Hematopoietic multipotent progenitor cell treated with erythropoietin and hydrocortisone succinate and interleukin-3 and kit ligand, for 8 days (in vitro differentiated cells): ENCODE measurements around the gene C1QTNF4.
A peak's percentile ranks its signal among the peaks of the same experiment; 100 is the strongest.
"Not testable (repeated sequence)": the region's sequence is repeated elsewhere in the genome, so short reads cannot be mapped to it uniquely, and the experiment has no call there.

Source experiments
- DNase-seq: peaks from one replicate; pipeline ENCODE4 v3.0.0-alpha.2; 2015

Gene C1QTNF4

GRCh38 chr11:47593934-47594855 is at the start of gene C1QTNF4:
Gene C1QTNF4 (minus strand): TSS chr11:47594411. CDS start chr11:47590810, 3,601 bp downstream.
- no peak for DNase-seq

- DNase-seq = peak; percentile 98
Observed at GRCh38 chr11:47642099-47642855, 48.1 kb upstream of the C1QTNF4 start, which contains the start of gene MTCH2. Gene MTCH2 (minus strand): TSS chr11:47642559. CDS start chr11:47642465, 94 bp downstream.

DNA sequence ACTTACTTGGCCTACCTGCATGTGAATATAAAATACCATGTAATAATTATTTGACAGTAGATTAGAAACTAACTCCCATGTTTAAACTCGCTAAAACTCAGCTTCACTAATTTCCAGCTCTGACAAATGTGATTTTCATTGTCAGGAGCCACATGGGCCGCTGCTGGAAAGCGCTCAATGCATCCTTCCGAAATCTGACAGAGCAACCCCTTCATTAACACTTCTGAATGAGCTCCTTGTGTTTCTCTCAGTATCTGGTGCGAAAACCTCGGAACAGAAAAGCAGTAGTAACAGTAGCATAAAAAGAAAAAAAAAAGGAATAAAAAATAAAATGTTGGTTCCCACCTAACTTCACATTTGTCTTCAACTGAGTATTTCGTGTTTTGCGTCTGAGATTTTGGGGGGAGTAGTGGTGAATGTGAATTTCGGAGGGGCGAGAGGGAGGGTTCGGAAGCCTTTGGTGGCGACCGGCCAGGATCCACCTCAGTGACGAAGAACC is 47.4 kb upstream of the C1QTNF4 start:
- DNase-seq = peak; percentile 13

DNA sequence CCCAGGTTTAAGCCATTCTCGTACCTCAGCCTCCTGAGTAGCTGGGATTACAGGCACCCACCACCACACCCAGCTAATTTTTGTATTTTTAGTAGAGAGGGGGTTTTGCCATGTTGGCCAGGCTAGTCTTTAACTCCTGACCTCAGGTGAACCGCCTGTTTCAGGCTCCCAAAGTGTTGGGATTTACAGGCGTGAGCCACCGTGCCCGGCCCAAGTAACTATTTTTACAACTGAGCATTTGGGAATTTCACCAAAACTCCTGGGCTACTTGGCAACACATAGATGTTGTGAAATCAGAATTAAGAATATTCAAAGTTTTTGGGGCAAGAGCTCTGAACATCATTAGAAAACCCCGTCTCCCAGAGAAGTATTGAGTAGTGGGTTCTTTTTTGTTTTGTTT is 46.3 kb upstream of the C1QTNF4 start:
- DNase-seq = not testable (repeated sequence)

DNA sequence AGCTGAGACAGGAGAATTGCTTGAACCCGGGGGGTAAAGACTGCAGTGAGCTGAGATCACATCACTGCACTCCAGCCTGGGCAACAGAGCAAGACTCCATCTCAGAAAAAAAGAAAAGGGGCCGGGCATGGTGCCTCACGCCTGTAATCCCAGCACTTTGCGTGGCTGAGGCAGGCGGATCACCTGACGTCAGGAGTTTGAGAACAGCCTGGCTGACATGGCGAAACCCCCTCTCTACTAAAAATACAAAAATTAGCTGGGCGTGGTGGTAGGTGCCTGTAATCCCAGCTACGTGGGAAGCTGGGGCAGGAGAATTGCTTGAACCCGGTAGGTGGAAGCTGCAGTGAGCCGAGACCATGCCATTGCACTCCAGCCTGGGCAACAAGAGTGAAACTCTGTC is 42.1 kb upstream of the C1QTNF4 start:
- not testable (repeated sequence) for DNase-seq

DNA sequence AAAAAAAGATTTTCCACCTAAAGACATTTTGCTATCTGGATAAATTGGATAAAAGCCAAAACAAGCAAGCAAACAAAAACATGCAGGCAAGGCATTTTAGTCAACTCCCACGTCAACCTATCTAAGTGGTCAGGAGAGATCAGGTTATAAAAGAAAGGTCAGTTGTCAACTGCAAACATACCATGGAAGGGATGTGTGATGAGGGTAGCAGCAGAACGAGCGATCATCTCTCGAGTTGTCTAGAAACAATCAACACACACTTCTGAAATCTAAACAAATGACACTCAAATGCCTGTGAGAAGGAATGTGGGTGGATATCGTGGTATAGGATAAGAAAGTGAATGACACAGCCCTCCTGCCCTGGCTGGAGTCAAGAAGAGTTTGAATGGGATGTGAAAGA is 37.3 kb upstream of the C1QTNF4 start:
- DNase-seq = no peak

- no peak for DNase-seq
Observed at GRCh38 chr11:47628026-47628425, 33.8 kb upstream of the C1QTNF4 start.

DNA sequence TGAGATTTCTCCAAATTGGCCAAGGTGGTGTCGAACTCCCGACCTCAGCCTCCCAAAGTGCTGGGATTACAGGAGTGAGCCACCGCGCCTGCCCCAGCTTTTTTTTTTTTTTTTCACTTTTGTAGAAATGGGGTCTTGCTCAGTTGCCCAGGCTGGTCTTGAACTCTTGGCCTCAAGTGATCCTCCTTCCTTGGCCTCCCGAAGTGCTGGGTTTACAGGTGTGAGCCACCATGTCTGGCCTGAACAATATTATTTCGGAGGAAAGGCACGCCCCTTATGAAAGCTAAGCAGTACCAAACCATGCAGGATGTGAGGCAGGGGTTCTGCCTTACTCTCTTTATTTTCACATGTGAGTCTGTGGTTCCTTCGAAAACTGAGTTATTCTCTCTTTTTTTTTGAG is 32.0 kb upstream of the C1QTNF4 start:
- no peak for DNase-seq

- DNase-seq = no peak
Observed at GRCh38 chr11:47620836-47621378, 26.7 kb upstream of the C1QTNF4 start.

DNA sequence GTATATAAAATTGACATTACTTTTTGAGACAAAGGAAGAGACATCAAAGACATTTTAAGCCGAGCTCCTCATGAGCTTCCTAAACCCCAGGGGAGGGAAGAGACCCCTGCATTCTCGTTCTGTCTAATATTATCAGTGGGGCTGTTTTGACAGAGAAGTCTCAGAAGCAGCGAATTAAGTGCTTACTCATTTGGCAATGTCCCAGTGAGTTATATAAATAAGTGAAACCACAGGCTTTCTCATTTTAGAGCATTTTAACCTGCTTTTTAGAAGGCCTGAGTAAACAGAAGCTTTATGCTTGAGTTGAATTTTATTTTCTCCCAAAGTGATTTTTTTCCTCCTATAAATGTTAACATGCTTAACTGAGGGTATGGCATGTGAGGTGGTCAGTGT is 23.2 kb upstream of the C1QTNF4 start:
- DNase-seq = no peak

GRCh38 chr11:47616726-47617416 is 22.7 kb upstream of the C1QTNF4 start:
- DNase-seq = peak; percentile 69

DNA sequence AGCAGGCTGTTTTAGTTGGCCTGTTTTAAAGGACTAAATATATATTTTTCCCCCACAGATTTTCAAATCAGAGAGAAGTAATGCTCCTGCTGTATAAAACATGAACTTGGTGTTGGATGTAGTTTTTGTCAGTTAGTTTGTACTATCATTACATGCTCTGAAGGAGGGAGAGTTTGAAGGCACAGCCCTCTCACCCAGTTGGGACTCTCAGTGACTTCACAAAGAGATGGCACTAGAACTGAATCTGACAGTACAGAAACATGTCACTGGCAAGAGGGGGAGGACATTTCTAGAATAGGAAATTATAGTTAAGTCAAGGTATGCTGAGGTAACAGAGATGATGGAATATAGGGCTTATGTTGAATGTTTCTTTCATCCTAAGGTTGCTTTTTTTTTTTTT is 21.0 kb upstream of the C1QTNF4 start:
- no peak for DNase-seq

GRCh38 chr11:47611348-47611794 is 17.2 kb upstream of the C1QTNF4 start:
- DNase-seq = no peak

DNA sequence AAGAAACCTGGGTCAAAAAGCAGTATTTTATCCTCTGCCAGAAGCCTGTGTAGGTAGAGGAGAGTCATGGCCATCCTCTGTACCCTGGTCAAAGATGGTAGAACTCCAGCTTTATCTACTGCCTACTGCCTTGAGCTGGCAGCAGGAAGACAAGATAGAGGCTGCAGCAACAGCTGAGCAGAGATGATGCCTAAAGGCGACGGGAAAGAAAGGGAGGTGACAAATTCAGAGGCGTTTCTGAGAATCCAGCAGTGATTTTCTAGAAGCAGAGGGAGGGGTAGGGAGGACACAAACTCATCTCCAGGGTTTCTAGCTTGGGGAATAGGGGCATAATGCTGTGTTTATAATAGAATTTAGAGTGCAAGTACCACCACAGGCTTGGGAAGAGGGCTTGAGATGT is 15.5 kb upstream of the C1QTNF4 start:
- DNase-seq = peak; percentile 90

- no peak for DNase-seq
Observed at GRCh38 chr11:47607380-47607779, 13.2 kb upstream of the C1QTNF4 start.

DNA sequence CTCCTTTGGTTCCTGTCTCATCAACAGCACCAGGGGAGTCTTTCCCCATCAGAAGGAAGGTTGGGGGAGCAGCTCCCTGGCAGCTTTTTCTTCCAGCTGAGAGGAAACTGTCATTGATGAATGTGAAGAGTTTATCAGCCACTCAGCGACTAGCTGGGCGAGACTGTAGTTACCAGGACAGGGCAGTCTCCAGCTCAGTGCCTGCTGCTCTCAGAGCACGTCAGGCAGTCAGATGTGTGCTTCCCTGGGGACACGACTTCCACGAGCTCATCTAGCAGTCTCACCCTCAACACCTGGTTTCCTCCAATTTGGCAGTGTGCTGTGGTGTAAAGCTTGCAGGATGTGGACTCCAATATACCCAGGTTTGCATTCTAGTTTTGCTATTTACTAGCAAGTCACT is 12.5 kb upstream of the C1QTNF4 start:
- DNase-seq = no peak

- DNase-seq = no peak
Observed at GRCh38 chr11:47605921-47606320, 11.7 kb upstream of the C1QTNF4 start.

DNA sequence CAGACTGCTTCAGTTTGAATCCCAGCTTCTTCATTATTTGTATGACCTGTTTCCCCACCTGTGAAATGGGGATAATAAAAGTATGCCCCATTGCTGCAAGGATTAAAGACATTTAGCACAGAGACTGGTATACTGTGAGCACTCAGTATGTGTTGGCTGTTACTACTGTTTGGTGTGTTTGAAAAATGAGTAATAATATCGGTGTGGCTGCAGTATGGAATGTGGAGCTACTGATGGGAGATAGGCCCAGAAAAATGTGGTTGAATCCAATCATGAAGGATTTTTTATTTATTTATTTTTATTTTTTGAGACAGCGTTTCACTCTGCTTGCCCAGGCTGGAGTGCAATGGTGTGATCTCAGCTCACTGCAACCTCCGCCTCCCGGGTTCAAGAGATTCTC is 9.1 kb upstream of the C1QTNF4 start:
- no peak for DNase-seq

DNA sequence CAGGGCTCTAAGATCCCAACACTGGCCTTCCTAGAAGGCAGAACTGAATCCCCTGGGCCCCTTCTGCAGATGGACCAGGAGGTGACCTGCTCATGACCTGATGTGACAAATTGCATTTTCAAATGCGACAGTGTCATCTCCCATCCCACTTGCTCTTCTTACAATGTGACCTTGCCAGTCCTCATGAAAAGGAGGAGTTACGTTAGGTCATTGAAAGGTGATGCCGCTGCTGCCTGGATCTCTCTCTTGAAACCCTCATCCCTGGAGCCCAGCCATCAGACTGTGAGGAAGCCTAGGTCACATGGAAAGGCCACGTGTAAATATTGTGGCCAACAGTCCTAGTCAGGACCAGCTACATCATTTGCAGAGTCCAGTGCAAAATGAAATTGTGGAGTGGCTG is 5.7 kb upstream of the C1QTNF4 start:
- no peak for DNase-seq

- DNase-seq = no peak
Observed at GRCh38 chr11:47595967-47596366, 1.8 kb upstream of the C1QTNF4 start.

DNA sequence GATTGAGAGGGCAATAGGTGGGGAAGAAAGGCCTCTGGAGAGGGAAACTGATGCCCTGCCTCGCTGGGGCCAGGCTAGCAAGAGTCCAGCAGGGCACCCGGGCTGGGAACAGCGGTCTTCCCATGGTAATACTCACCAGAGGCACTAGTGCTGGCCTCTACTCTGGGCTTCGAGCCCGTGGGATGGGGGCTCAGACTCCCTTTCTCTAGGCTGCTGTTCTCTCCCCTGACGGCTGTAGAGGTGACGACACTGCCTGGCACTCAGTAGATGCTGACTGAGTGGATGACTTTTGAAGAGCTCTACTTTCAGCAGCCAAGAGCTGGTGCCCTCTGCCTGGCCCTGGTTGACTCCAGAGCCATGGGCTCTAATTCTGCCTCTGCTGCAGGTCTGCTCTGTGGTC is 818 bp upstream of the C1QTNF4 start:
- no peak for DNase-seq

GRCh38 chr11:47593492-47593933 is 698 bp downstream of the C1QTNF4 start:
- no peak for DNase-seq

DNA sequence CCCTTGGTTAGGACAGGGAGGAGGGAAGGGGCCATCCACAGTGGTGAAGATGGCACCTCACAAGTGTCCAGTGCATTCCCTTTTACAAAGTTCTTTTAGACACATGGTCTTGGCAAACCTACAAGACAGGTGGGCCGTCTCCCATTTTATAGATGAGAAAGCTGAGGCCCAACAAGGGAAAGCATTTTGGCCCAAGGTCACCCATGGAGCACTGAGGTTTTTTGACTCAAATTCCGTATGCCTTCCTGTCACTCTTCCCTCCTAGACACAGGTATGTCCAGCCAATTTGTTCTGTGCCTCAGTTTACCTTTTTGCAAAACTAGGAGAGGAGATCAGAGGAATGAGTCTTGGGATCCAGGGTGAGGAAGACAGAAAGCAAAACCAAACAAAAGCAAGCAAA is 1.2 kb downstream of the C1QTNF4 start:
- no peak for DNase-seq
